ENCODE results near the gene ANAPC16. TPM values are rescaled to one million over a fixed set of nuclear protein-coding genes. Genes with fewer than 3 reads are reported as not detected.
A peak's percentile ranks its signal among the peaks of the same experiment; 100 is the strongest.
"Not testable (repeated sequence)": the region's sequence is repeated elsewhere in the genome, so short reads cannot be mapped to it uniquely, and the experiment has no call there.

Gene ANAPC16
- total RNA-seq, 2 experiments from 2014 or later: 71.0 to 81.8 TPM

DNA sequence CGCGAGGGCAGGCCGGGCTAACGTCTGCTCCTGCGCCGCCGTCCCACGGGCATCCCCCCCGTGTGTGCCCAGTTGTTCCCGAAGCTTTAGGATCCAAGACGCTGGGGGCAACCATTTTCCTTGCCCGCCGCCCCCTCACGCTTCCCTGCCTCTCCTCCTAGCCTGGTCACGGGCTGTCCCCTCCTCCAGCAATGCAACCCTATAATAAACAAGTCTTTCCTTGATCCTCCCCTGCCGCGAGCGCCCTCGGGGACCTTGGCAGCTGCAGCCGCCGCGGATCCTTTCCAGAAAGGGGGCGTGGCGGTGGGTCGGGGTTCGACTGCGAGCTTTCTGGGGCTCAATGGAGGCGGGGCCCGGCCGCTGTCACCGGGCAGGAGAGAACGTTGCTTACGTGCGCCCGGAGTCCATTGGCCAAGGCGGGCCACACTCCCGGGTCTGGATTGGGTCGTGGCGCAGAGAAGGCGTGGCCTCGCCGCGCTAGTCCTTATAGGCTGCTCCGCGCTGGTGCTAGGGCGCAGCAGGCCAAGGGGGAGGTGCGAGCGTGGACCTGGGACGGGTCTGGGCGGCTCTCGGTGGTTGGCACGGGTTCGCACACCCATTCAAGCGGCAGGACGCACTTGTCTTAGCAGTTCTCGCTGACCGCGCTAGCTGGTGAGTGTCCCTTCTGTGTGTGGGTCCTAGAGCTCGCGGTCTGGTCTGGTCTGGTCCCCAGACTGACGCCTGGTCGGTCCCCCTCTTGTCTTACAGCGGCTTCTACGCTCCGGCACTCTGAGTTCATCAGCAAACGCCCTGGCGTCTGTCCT is 57.8 kb downstream of the ANAPC16 start, which contains the start of gene DDIT4:
Gene DDIT4, plus strand, starts transcription at position 515 of the 803 bp plus-strand sequence. CDS start 293 bp downstream, outside the sequence.
- no peaks in the 10 kb centered on the region for H3K9me3 Mint-ChIP-seq
- H3K27me3 Mint-ChIP-seq: peaks cover 12% of the 10 kb centered on the region
- peak within 1 kb of the TSS; percentile 100 for H3K27ac Mint-ChIP-seq
- peak; percentile 100 for DNase-seq
- H3K4me3 Mint-ChIP-seq: peak within 1 kb of the TSS; percentile 99
- peaks cover 48% of the 10 kb centered on the region for H3K4me1 Mint-ChIP-seq
- H3K36me3 Mint-ChIP-seq: peaks cover 41% of the 10 kb centered on the region

DNA sequence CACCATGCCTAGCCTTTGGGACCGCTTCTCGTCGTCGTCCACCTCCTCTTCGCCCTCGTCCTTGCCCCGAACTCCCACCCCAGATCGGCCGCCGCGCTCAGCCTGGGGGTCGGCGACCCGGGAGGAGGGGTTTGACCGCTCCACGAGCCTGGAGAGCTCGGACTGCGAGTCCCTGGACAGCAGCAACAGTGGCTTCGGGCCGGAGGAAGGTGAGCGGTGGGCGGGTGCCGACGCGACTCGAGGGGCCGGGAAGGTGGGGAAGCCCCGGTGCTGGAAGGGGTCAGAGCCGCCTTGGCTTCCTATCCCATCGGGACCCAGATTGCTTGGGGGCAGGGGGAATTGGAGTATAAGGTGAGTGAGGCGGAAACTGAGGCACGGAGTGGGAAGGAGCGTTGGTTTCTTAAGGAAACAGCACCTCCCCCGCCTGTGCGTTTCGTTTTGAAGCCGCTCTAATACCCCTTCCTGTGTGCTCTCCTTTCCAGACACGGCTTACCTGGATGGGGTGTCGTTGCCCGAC is 58.5 kb downstream of the ANAPC16 start:
- no peak for DNase-seq
- Mint-ChIP-seq H3K4me1 (peaks cover 48% of the 10 kb centered on the region), H3K4me3 (peak overlapping the region; percentile 99), H3K27me3 (peaks cover 12% of the 10 kb centered on the region), H3K27ac (peak overlapping the region; percentile 100), H3K36me3 (peaks cover 41% of the 10 kb centered on the region), H3K9me3 (no peaks in the 10 kb centered on the region)

DNA sequence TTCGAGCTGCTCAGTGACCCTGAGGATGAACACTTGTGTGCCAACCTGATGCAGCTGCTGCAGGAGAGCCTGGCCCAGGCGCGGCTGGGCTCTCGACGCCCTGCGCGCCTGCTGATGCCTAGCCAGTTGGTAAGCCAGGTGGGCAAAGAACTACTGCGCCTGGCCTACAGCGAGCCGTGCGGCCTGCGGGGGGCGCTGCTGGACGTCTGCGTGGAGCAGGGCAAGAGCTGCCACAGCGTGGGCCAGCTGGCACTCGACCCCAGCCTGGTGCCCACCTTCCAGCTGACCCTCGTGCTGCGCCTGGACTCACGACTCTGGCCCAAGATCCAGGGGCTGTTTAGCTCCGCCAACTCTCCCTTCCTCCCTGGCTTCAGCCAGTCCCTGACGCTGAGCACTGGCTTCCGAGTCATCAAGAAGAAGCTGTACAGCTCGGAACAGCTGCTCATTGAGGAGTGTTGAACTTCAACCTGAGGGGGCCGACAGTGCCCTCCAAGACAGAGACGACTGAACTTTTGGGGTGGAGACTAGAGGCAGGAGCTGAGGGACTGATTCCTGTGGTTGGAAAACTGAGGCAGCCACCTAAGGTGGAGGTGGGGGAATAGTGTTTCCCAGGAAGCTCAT is 59.0 kb downstream of the ANAPC16 start:
- Mint-ChIP-seq H3K9me3 (no peaks in the 10 kb centered on the region), H3K4me1 (peaks cover 48% of the 10 kb centered on the region), H3K27me3 (peaks cover 12% of the 10 kb centered on the region), H3K4me3 (peak overlapping the region; percentile 99), H3K36me3 (peaks cover 41% of the 10 kb centered on the region), H3K27ac (peak overlapping the region; percentile 100)
- DNase-seq: peak; percentile 76

DNA sequence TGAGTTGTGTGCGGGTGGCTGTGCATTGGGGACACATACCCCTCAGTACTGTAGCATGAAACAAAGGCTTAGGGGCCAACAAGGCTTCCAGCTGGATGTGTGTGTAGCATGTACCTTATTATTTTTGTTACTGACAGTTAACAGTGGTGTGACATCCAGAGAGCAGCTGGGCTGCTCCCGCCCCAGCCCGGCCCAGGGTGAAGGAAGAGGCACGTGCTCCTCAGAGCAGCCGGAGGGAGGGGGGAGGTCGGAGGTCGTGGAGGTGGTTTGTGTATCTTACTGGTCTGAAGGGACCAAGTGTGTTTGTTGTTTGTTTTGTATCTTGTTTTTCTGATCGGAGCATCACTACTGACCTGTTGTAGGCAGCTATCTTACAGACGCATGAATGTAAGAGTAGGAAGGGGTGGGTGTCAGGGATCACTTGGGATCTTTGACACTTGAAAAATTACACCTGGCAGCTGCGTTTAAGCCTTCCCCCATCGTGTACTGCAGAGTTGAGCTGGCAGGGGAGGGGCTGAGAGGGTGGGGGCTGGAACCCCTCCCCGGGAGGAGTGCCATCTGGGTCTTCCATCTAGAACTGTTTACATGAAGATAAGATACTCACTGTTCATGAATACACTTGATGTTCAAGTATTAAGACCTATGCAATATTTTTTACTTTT is 59.7 kb downstream of the ANAPC16 start:
- H3K4me1 Mint-ChIP-seq: peaks cover 46% of the 10 kb centered on the region
- H3K4me3 Mint-ChIP-seq: peak overlapping the region; percentile 99
- peaks cover 12% of the 10 kb centered on the region for H3K27me3 Mint-ChIP-seq
- peak overlapping the region; percentile 100 for H3K27ac Mint-ChIP-seq
- peaks cover 41% of the 10 kb centered on the region for H3K36me3 Mint-ChIP-seq
- H3K9me3 Mint-ChIP-seq: no peaks in the 10 kb centered on the region
- DNase-seq: no peak

DNA sequence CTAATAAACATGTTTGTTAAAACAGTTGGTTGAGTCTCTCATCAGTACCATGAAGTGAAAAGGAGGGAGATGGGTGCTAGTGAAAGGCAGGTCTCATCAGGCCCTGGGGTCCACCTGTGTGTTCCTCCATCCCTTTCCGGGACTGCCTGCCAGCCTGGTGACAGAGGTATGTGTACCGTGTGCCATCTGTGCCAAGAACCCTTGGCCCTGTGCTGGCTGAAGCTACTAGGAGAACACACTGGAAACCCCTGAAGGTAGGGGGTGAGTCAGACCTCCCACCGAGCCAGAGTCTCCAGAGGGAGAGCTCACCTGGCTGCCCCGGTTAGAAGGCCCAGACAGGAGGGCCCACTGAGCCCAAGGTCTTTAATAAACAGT is 60.2 kb downstream of the ANAPC16 start:
- Mint-ChIP-seq H3K27me3 (peaks cover 12% of the 10 kb centered on the region), H3K9me3 (no peaks in the 10 kb centered on the region), H3K4me1 (peaks cover 43% of the 10 kb centered on the region), H3K4me3 (peak overlapping the region; percentile 99), H3K27ac (peak overlapping the region; percentile 100), H3K36me3 (peaks cover 41% of the 10 kb centered on the region)
- peak; percentile 54 for DNase-seq

DNA sequence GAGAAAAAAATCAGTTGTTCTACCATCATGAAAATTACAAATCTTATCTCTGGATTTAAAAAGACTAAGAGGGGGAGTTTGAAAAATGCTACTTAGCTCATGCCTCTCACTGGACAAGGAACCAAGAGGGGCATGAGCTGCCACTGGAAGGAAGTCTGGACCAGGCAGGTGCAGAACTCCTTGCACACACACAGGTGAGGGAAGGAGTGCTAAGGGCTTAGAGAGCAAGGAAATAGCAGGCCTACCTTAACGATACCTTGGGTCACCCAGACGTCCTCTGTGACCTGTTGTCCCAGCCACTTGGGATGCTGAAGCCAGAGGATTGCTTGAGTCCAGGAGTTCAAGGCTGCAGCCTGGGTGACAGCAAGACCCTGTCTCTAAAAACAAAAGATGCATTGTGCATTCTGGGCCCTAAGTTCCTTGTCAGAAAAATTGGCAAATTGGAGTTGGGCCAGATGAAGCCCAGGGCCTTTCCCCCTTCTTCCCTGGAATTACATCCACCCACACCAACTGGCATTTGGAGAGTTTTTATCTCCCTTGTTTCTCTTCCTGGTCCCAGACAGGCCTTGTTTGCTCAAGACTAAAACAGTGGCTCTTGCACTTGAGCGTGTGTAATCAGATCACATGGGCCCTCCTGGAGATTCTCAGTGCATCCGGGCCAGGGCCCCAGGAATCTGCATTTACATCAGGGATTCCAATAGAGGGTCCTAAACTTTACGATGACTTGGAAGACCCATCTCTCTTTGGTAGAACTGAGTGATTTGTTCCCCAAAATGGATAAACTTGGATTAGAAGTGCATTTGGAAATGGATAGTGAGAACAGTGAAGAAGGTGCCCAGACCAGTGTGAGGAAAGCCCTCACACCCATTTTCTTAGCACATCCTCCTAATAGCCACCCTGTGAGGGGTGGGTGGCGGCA is 60.9 kb downstream of the ANAPC16 start:
- Mint-ChIP-seq H3K4me1 (peaks cover 40% of the 10 kb centered on the region), H3K27me3 (peaks cover 12% of the 10 kb centered on the region), H3K4me3 (peak overlapping the region; percentile 99), H3K9me3 (no peaks in the 10 kb centered on the region), H3K36me3 (peaks cover 41% of the 10 kb centered on the region), H3K27ac (peak overlapping the region; percentile 100)
- no peak for DNase-seq

DNA sequence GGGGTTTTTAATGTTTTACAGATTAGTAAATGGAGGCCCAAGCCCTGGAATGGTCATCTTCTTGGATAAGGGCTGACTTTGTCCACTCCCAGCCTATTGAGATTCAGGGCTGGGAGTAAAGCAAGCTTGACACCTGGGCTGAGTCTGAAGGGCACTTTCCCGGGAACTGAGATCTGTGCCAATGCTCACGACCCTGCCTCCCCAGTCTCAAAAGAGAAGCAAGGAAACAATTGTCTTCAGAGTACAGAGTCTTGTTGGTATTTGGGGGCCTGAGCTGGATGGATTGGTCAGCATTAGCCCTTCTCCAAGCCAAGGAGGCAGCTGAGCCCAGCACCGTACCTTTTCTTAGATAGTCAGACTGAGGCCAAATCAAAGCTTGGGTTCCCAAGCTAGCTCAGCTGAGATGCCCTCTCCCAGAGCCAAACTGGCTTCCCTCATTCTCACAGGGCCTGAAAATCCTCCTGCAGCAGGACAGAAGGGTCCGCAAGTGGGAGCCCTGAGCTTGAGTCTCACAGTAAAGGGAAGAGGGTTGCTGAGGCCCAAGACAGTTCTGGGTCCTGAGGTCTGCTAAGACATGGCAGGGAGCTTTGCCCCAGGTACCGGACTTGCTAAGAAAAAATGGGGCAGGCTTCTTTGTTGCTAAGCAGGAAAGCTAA is 61.7 kb downstream of the ANAPC16 start:
- peaks cover 34% of the 10 kb centered on the region for H3K4me1 Mint-ChIP-seq
- H3K36me3 Mint-ChIP-seq: peaks cover 39% of the 10 kb centered on the region
- DNase-seq: no peak
- H3K9me3 Mint-ChIP-seq: no peaks in the 10 kb centered on the region
- H3K27ac Mint-ChIP-seq: peak overlapping the region; percentile 59
- H3K4me3 Mint-ChIP-seq: no peak overlapping the region
- H3K27me3 Mint-ChIP-seq: peaks cover 12% of the 10 kb centered on the region

DNA sequence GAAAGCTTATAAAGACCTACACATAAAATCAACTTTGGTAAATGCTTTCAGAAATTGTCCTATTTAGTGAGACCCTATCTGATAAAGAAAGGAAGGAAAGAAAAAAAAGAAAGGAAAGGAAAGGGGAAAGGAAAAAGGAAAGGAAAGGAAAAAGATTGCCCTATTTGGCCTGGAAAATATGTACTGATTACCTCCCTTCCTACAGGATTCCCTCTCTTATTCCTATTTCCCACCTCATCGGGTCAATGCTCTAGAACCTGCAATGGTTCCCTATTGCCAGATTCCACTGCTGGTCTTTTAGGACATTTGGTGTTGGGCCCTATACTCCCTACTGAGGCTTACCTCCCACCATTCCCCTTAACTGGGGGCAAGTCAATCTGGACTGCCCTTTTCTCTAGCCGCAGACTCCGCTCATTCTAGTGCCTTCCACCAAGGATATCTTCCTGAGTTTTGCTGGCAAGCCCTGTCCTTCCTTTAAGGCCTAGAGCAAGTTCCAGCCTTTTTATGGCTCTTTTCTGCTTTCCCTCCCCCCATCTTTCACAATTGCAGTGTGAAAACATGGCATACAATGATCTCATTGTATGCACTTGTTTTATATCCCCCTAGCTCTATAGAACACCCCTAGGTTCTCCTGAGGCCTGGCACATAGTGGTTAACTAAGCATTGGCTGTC is 62.3 kb downstream of the ANAPC16 start:
- DNase-seq: no peak
- Mint-ChIP-seq H3K36me3 (peaks cover 36% of the 10 kb centered on the region), H3K9me3 (no peaks in the 10 kb centered on the region), H3K4me1 (peaks cover 34% of the 10 kb centered on the region), H3K27me3 (peaks cover 12% of the 10 kb centered on the region), H3K27ac (peak overlapping the region; percentile 44), H3K4me3 (no peak overlapping the region)

DNA sequence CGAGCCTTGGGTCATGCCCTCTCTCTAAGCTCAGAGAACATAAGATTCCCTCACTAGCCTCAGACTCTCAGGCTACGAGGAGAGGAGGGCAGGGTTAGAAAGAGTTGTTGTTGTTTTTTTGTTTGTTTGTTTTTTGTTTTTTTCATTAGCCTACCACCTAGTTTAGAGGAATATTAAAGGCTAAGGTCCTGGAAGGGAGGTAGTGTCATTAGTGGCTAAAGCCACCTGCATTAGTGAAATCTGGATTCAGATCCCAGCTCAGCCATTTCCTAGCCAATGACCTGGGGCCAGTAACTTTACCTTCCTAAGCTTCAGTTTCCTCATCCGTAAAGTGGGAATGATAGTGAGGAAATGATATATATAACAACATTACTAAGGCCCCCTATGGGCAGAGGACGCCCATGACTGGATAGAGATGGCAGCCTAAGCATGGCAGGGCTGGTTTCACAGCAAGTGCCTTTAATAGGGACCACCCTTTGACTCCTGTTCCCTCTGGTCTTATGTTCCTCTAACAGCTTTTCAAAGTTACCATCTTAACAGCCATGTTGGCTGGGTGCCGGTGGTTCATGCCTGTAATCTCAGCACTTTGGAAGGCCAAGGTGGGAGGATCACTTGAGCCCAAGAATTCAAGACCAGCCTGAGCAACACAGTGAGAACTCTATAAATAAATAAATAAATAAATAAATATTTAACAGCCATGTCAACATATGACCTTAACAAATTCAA is 63.0 kb downstream of the ANAPC16 start:
- DNase-seq: no peak
- Mint-ChIP-seq H3K9me3 (no peaks in the 10 kb centered on the region), H3K27me3 (peaks cover 12% of the 10 kb centered on the region), H3K36me3 (peaks cover 32% of the 10 kb centered on the region), H3K4me1 (peaks cover 32% of the 10 kb centered on the region), H3K4me3 (no peak overlapping the region), H3K27ac (peak overlapping the region; percentile 44)

DNA sequence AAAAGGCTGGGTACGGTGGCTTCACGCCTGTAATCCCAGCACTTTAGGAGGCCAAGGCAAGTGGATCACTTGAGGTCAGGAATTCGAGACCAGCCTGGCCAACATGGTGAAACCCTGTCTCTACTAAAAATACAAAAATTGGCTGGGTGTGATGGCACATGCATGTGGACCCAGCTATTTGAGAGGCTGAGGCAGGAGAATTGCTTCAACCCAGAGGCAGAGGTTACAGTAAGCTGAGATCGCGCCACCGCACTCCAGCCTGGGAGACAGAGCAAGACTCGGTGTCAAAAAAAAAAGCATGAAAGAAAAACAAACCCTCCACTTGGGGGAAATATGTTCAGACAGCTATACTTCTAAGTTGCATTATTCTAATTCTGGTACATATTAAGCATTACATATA is 63.8 kb downstream of the ANAPC16 start:
- H3K27ac Mint-ChIP-seq, H3K4me3 Mint-ChIP-seq, H3K9me3 Mint-ChIP-seq, DNase-seq: not testable (repeated sequence)
- H3K4me1 Mint-ChIP-seq: peaks cover 32% of the 10 kb centered on the region
- peaks cover 12% of the 10 kb centered on the region for H3K27me3 Mint-ChIP-seq
- peaks cover 25% of the 10 kb centered on the region for H3K36me3 Mint-ChIP-seq

DNA sequence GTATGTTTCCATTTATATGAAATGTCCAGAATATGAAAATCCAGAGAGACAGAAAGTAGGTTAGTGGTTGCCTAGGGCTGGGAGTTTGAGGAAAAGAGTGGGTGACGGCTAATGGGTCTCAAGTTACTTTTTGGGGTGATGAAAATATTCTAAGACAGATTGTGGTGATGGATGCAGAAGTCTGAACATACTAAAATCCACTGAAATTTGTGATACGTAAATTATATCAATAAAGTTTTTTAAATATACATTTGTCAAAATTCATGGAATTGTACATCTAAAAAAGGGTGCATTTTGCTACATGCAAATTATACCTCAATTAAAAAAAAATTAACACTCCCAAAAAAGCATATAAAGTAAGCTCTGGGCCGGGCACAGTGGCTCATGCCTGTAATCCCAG is 67.3 kb downstream of the ANAPC16 start:
- Mint-ChIP-seq H3K4me1 (peaks cover 30% of the 10 kb centered on the region), H3K4me3 (no peak overlapping the region), H3K36me3 (no peaks in the 10 kb centered on the region), H3K27ac (no peak overlapping the region), H3K9me3 (peaks cover 2% of the 10 kb centered on the region), H3K27me3 (no peaks in the 10 kb centered on the region)
- DNase-seq: no peak
